ENCODE measurements around the gene CLDN16.

Gene CLDN16

DNA sequence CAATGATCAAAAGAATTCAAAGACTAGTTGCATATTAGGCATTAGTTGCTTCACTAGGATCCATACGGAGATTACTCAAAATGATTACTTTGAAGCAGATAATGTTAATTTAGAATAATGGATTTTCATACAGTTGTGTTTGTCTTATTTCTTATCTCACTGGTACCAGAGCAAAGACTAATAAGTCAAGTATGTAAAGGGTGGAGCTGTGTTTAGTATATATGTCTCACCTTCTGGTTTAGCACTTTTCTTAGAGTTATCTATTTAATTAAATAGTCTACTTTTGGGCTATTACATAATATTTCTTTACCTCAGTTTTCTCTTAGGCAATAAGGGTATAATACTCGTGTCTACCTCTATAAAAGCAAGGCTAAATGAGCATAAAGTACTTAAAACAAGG lies 42.9 kb downstream of the CLDN16 start:
- no peaks in the 10 kb centered on the region for H3K36me3 ChIP-seq
- no peak overlapping the region for H3K4me3 ChIP-seq (ENCODE audit: low read depth, low read length)
- DNase-seq = no peak
- TF ChIP-seq CTCF (IDR thresholded peaks at IDR 0.05; ENCODE audit: low read depth, low read length) = no peak
- H3K9me3 ChIP-seq (ENCODE audit: severe bottlenecking) = no peaks in the 10 kb centered on the region
- H3K27ac ChIP-seq = no peak overlapping the region
- no peaks in the 10 kb centered on the region for H3K27me3 ChIP-seq (ENCODE audit: insufficient read depth, low read depth, severe bottlenecking)

- H3K27me3 ChIP-seq (ENCODE audit: insufficient read depth, low read depth, severe bottlenecking) = no peaks in the 10 kb centered on the region
- no peak for TF ChIP-seq CTCF (IDR thresholded peaks at IDR 0.05; ENCODE audit: low read depth, low read length)
Observed at GRCh38 chr3:190432216-190432615, 44.3 kb downstream of the CLDN16 start.

GRCh38 chr3:190433626-190434025 lies 45.7 kb downstream of the CLDN16 start:
- no peak overlapping the region for H3K4me3 ChIP-seq (ENCODE audit: low read depth, low read length)
- no peaks in the 10 kb centered on the region for H3K27me3 ChIP-seq (ENCODE audit: insufficient read depth, low read depth, severe bottlenecking)
- no peaks in the 10 kb centered on the region for H3K9me3 ChIP-seq (ENCODE audit: severe bottlenecking)
- no peak for TF ChIP-seq CTCF (IDR thresholded peaks at IDR 0.05; ENCODE audit: low read depth, low read length)
- no peak overlapping the region for H3K27ac ChIP-seq
- no peaks in the 10 kb centered on the region for H3K36me3 ChIP-seq
- DNase-seq = no peak

More at GRCh38 chr3:190432216-190432615, 44.3 kb downstream of the CLDN16 start:
- DNase-seq = no peak
- Histone ChIP-seq H3K4me3 (ENCODE audit: low read depth, low read length) (no peak overlapping the region), H3K27ac (no peak overlapping the region), H3K9me3 (ENCODE audit: severe bottlenecking) (no peaks in the 10 kb centered on the region), H3K36me3 (no peaks in the 10 kb centered on the region)

DNA sequence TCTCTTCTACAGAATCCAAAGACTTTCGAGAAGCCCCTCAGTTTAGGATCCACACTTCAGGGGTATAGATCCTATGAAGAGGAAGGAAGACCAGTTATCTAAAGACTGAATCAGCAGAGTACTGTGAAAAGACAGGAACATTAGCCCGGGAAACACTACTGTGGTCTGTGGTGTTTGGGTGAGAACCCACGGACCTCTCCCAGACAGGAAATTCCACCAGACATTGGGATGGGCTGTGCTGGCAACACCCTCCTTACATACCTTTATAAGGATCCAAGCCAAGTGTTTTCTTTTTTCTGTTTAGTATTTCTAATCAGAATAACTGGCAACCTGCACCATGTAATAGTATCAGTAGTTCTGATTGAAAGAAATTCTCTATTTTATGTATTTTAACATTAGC lies 47.7 kb downstream of the CLDN16 start:
- no peak for DNase-seq
- H3K4me3 ChIP-seq (ENCODE audit: low read depth, low read length) = no peak overlapping the region
- no peak for TF ChIP-seq CTCF (IDR thresholded peaks at IDR 0.05; ENCODE audit: low read depth, low read length)
- no peaks in the 10 kb centered on the region for H3K27me3 ChIP-seq (ENCODE audit: insufficient read depth, low read depth, severe bottlenecking)
- no peak overlapping the region for H3K27ac ChIP-seq
- H3K9me3 ChIP-seq (ENCODE audit: severe bottlenecking) = no peaks in the 10 kb centered on the region
- H3K36me3 ChIP-seq = no peaks in the 10 kb centered on the region

GRCh38 chr3:190436331-190436730 lies 48.4 kb downstream of the CLDN16 start:
- DNase-seq = no peak
- H3K27me3 ChIP-seq (ENCODE audit: insufficient read depth, low read depth, severe bottlenecking) = no peaks in the 10 kb centered on the region
- H3K4me3 ChIP-seq (ENCODE audit: low read depth, low read length) = no peak overlapping the region
- no peaks in the 10 kb centered on the region for H3K36me3 ChIP-seq
- no peak overlapping the region for H3K27ac ChIP-seq
- H3K9me3 ChIP-seq (ENCODE audit: severe bottlenecking) = no peaks in the 10 kb centered on the region
- TF ChIP-seq CTCF (IDR thresholded peaks at IDR 0.05; ENCODE audit: low read depth, low read length) = no peak

- no peaks in the 10 kb centered on the region for H3K36me3 ChIP-seq
- no peak overlapping the region for H3K27ac ChIP-seq
- no peak overlapping the region for H3K4me3 ChIP-seq (ENCODE audit: low read depth, low read length)
- no peak for TF ChIP-seq CTCF (IDR thresholded peaks at IDR 0.05; ENCODE audit: low read depth, low read length)
- H3K9me3 ChIP-seq (ENCODE audit: severe bottlenecking) = no peaks in the 10 kb centered on the region
- no peaks in the 10 kb centered on the region for H3K27me3 ChIP-seq (ENCODE audit: insufficient read depth, low read depth, severe bottlenecking)
- no peak for DNase-seq
Observed at GRCh38 chr3:190442240-190442639, 54.3 kb downstream of the CLDN16 start.
